Activated gamma-delta T cell treated with Interleukin-2 at 50 U/mL for 16 hours (primary cell): ENCODE data around the gene VGLL3.

Experiments
- DNase-seq: peaks from one replicate; pipeline ENCODE4 v3.0.0-alpha.2; 2020

The VGLL3 gene

GRCh38 chr3:86948822-86949221 lies 42.1 kb downstream of the VGLL3 start:
- no peak for DNase-seq

DNA sequence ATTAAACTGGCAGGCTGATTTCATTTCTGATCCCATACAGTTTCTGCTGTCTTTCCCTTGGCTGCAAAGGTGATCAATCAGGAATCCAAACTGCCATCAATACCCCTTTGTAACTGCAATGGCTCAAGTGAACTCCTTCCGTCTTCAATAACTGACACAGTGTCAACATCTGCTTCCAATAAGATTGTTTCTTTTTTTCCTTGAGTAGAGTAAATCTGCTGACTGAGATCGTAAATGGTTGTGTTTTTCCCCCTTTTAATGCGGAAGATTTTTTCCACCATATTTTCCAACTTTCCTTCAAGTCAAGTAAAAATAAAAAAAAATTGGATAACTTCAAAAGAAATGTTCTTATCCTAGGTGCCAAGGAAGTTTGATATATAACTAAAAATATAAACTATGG lies 48.7 kb downstream of the VGLL3 start:
- no peak for DNase-seq

GRCh38 chr3:86938416-86939105 lies 52.4 kb downstream of the VGLL3 start:
- no peak for DNase-seq

DNA sequence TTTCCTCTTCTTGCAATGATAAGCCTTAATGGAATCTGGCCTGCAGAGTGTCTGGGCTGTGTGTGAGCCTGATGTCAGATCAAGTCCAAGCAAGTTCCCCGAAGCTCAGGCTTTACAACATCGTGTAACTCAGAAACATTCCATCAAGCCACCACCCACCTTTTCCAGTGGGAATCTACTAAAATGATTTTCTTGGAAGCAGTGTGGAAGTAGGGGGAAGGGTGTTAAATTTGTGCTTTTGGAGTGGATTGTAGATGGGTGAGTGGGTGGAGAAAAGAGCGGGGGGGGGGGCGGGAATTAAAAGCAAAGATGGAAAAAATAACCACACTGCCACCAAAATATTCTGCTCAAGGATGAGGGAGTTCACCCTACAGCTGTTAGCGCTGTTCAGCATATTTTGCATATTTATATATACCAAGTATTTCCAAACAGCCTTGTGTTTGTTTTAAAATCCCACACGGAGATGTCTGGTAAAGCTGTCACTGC lies 53.6 kb downstream of the VGLL3 start:
- no peak for DNase-seq

DNA sequence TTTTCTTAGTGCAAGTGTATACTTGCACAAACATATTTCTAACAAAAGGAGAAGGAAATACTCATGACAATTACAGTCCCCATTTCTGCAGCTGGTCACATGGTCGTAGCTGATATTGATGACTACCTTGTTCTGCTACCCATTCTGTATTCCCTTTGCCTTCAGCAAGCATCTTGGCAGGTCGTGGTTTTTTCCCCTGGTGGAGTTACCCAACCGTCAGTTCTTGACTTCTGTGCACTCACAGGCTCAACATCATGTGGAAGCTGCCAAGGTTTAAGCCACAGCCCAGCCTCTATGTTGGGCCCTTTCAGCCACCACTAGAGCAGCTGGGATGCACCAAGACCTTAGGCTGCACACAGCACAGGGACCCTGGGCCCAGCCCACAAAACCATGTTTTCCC lies 56.1 kb downstream of the VGLL3 start:
- no peak for DNase-seq

GRCh38 chr3:86930831-86931230 lies 60.1 kb downstream of the VGLL3 start:
- DNase-seq = no peak

DNA sequence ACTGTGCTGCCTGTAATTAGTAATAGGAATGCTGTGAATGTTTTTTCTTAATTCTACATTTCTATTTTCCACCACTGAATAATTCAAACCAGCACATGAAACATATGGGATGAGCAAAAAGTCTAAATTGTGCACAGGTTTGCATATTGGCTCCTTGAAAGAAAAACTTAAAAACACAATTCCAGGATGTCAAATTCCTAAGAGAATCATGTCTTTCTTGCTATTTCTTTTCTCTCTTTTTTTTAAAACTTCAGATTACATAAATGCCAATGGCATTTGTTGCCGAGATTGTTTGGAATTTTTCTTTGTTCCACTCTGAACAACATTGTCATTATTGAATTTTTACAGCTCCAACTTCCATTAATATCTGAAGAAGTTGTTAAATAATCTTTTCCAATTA lies 60.8 kb downstream of the VGLL3 start:
- DNase-seq = no peak

DNA sequence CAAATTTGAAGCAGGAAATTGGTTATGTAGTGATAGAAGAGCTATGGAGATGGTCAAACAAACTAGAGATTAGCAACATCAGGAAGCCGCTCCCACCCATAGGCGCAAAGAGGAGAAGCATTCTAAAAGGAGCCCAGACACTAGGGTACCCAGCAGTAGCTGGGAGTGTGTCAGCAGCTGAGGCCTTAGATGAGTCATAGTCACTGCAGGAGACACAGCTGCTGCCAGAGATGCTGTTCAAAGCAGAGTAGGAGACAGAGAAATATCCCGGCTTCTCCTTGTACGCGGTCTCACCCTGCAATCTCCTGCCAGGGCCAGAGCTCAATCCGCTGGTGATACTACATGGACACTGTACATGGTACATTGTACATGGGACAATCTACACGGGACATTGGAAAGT lies 61.9 kb downstream of the VGLL3 start:
- DNase-seq = no peak

- DNase-seq = no peak
Observed at GRCh38 chr3:86923071-86923491, 67.9 kb downstream of the VGLL3 start.

GRCh38 chr3:86921971-86922680 lies 68.8 kb downstream of the VGLL3 start:
- no peak for DNase-seq

GRCh38 chr3:86914670-86915069 lies 76.3 kb downstream of the VGLL3 start:
- no peak for DNase-seq

GRCh38 chr3:86913160-86913559 lies 77.8 kb downstream of the VGLL3 start:
- DNase-seq = no peak

DNA sequence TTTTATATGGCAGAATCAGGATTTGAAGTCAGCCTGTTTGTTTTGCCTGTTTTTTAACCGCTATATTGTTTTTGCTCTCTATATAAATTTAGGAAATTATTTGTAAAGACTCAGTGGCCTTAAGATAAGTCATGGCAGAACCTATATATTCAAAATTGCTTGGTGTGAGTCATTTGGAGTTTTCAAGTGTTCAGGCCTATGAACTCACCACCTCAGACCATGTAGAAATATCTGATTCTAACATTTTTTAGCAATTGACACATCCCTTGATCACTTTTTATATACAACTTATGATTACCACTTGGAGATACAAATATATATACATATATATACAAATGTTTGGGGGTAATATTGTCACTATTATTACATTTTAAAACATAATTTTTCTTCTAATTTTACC lies 95.7 kb downstream of the VGLL3 start:
- DNase-seq = no peak

- DNase-seq = no peak
Observed at GRCh38 chr3:86890741-86891396, 100.1 kb downstream of the VGLL3 start.
